Activated naive CD4-positive, alpha-beta T cell treated with anti-CD3 and anti-CD28 coated beads, Interleukin-2, amount 50 U/mL, for 16 hours (primary cell): ENCODE data around the gene CD36.
"Not testable (repeated sequence)": the region's sequence is repeated elsewhere in the genome, so short reads cannot be mapped to it uniquely, and the experiment has no call there.

ENCODE experiments used
- DNase-seq: peaks from one replicate; pipeline ENCODE4 v3.0.0-alpha.2; 2020

CD36 gene

GRCh38 chr7:80656029-80656428 is 17.6 kb downstream of the CD36 start:
- DNase-seq, result no peak

- no peak for DNase-seq
Observed at GRCh38 chr7:80659120-80660055, 20.9 kb downstream of the CD36 start.

DNA sequence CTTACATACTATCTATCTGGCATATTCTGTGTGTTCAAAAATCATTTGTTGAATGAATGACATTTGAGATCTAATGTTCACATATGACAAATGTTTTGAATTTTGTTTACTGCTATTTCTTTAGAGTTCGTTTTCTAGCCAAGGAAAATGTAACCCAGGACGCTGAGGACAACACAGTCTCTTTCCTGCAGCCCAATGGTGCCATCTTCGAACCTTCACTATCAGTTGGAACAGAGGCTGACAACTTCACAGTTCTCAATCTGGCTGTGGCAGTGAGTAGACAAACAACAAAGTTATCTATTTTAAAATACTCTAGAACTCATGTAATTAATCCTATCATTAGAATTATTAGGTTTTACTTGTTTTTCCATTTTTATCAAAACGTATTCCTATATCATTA is 22.5 kb downstream of the CD36 start:
- no peak for DNase-seq

DNA sequence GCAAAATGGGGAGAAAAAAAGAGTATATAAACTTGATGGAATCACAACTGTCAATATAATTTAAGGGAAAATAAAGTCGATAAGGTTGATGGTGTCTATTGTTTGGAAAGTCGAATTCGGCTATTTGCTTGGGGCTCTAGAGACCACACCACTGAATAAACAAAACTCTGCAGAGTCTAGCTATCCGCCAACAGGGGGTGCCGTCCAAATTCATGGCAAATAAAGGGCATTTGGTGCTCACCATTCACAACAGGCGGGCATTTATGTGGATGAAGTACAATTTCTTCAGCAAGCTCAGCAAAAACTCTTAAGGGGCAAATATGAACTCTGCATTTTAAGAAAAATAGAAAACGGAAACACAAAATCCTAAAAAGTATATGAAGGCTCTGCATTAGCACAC is 23.3 kb downstream of the CD36 start:
- no peak for DNase-seq

GRCh38 chr7:80662252-80662651 is 23.8 kb downstream of the CD36 start:
- no peak for DNase-seq

DNA sequence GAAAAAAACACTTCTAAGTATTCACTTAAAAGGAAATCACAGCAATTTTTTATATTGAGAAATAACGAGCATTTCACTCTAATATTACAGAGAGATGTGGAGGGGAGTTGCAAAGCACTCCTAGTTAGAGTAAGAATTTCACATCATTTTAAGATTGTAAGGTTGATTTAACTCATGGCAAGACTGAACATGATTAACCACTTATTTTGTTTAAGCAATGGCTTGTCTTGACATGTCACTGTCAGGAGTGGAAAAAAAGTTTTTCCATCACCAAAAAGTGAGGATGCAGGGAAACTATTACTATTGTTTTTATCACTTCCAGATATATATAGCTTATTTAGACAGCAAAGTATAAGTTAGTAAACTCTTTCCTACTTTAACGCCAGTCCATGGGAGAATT is 27.1 kb downstream of the CD36 start:
- no peak for DNase-seq

DNA sequence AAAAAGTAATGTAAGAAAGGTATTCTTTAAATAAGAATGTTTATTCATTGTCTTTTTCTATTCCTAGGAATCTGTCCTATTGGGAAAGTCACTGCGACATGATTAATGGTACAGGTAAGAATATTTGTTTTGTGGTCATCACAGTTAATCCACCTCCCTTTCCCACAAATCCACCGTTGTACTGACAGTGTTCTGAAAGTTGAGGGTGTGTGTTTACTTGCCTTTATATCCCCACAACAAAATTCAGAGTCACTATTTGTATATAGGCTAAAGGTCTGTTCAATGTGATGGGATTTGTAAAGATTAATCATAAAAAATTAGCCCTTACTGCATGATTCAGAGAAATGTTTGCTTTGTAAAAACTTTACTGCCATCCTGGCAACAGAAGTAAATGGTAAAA is 27.9 kb downstream of the CD36 start:
- DNase-seq, result no peak

DNA sequence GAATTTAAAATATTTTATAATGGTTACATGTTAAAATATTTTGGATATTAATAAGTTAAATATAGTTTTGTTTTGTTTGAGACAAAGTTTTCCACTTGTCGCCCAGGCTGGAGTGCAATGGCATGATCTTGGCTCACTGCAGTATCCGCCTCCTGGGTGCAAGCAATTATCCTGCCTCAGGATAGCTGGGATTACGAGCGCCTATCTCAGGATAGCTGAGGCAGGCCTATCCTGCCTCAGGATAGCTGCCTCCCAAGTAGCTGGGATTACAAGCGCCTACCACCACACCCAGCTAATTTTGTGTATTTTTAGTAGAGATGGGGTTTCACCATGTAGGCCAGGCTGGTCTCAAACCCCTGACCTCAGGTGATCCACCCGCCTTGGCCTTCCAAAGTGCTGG is 30.9 kb downstream of the CD36 start:
- not testable (repeated sequence) for DNase-seq

DNA sequence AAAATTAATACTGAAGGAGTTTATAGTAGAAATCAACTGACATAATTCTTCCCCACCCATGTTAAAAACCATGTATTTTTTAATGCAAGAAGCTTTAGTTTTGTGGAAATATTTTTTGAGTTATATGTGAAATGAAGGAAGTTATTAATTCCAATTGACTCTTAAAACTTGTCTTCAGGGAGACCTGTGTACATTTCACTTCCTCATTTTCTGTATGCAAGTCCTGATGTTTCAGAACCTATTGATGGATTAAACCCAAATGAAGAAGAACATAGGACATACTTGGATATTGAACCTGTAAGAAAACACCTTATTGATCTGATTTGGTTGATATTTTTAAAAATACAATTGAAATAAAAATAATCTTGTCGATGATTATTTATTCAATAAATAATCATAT is 33.3 kb downstream of the CD36 start:
- DNase-seq, result no peak

DNA sequence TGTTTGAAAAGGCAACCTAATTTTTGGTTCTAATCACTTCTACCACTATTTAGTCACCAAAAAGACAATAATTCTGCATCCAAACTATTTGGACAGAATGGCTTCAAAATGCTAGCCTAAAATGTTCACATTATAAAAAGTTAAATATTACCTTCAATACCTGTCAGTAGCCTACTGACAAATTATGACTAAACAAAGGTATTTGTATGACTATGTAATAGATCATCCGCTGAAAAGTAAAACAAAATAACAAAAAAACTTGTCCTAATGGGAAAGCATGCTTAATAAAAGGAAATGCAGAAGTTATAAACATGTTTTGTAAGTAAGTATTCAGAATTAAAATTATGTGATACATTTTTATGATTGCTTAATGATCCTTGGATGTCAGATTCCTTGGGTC is 36.6 kb downstream of the CD36 start:
- no peak for DNase-seq

GRCh38 chr7:80676404-80676803 is 38.0 kb downstream of the CD36 start:
- DNase-seq, result no peak

DNA sequence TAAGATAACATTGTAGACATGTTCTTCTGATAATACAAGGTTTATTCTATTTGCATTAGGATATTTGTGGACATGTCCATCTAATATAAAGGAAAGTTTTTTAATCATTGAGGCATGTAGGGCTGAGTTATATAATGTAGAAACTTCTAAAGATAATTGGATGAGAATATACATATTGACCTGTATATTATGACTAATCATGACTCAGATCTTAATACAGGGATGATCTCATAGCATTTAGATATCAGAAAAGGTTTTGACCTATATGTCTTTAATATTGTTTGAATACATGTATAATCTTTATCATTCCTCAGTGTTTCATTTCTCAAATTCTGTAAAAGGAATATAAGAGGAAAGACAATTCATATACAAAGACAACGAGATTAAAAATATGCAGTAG is 39.2 kb downstream of the CD36 start:
- DNase-seq, result no peak

- DNase-seq, result no peak
Observed at GRCh38 chr7:80678707-80679106, 40.3 kb downstream of the CD36 start.

DNA sequence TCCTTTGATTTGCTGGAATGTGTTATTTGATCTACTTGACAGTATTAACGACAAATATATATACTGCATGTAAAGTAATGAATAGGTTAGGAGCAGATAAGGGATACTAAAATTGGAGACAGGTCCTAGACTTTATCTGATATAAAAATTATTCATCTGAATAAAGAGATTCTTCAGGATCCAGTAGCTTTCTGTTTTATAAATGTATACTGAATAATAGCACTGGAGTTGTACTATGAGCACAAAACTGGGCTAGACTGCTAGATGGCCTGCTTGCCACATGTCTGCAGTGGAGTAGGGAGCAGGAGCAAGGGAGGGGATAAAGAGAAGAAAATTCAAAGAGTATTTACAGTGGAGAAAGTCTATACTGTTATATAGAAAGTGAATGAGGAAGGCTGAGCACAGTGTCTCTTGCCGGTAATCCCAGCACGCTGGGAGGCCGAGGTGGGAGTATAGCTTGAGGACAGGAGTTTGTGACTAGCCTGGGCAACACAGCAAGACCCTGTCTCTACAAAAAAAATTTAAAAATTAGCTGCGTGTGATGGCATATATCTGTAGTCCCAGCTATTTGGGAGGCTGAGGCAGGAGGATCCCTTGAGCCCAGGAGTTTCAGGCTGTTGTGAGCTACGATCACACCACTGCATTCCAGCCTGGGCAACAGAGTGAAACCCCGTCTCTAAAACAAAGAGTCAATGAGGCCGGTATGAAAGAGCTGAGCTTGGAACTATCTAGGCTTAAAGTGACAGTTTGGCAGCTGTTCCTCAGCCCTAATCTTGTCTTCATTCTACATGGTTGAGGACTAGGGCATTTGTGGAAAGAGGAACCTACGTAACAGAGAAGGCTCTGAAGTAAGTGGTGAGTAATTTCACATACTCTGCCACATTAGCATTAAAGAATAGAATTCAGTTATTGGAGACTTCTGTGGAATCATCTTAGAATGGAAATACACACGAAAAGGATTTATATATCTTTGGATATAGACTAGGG is 41.8 kb downstream of the CD36 start:
- no peak for DNase-seq

- no peak for DNase-seq
Observed at GRCh38 chr7:80681272-80681885, 42.9 kb downstream of the CD36 start.

GRCh38 chr7:80682744-80683143 is 44.3 kb downstream of the CD36 start:
- no peak for DNase-seq

DNA sequence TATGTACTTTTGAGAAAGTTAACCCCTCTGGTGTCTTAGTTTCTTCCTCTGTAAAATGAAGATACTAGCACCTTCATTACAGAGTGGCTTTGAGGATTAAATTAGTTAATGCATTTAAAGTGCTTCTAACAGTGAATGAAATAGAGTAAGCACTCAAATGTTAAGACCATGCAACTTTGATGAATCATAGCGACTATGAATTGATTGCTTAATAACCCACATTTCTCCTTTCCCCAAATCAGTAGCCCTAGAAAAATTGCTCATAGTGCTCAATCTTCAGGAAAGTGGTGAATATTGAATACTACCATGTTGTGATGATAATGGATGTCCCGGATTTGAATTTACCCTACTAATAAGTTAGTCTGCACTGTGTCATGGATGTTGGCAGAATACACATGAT is 48.1 kb downstream of the CD36 start:
- no peak for DNase-seq

DNA sequence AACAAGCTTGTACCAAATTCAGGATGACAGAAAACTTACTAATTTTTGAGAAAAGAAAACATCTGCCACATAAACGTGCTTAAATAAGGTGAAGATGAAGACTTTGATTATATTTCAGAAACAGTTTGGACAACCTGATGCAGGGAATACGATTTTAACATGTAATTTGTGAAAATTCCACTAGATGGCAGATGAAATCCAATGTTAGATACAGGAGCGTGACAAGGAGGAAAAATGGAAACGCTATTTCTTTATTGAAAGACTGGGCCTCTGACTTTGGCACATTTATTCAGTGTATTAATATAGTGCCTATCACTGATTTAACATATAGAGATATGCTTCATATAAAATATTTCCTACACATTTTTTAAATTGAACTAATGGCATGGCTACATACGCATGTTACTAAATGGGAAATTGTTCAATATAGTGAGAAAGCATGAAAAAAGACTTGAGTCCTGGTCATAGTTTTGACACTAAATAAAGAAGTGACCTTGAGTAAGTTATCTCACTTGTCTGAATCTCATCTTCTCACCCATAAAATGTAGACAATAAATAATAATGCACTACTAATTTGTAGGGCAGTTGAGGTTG is 60.7 kb downstream of the CD36 start:
- no peak for DNase-seq

DNA sequence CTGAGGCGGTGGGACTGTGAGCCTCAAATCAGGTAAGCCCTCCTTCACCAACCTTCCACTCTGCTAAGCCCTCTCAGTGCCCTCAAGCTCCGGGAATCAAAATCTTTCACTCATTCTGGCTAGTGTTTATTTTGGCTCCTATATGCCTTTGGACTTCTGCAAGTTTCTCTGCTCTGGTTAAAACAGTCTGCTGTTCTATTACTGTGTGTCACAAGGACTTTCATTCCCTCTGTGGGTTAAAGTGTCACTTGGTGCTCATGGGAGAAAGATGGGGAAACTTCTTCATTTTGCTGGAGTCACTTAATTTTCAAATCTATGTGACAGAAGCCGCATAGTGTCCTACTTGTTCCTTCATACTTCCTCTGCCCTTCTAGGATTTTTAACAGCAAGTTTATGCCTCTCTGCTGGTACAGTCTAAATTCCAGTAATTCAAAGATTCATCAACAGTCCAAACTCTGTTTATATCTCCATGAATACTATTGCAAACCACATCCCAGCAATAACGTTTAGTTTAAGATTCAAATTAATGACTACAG is 61.3 kb downstream of the CD36 start:
- no peak for DNase-seq

DNA sequence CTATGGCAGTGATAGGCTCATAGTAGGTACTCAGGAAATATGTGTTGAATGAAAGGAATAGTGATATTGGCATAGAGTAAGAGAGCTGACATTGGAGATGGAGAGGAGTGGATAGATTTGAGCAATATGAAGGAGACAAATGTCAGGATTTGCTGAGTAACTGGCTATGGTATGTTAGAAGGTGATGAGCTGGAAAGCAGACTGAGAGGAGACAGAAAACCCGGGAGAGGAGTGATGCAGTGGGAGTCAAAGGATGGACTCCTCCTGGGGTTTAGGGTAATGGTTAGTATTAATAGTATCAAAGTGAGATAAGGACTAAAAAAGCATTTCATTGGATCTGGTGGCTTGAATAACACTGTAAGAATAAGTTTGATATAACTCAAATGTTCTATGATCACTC is 64.8 kb downstream of the CD36 start:
- no peak for DNase-seq

- DNase-seq, result no peak
Observed at GRCh38 chr7:80705130-80705781, 66.8 kb downstream of the CD36 start.

- DNase-seq, result no peak
Observed at GRCh38 chr7:80707318-80707717, 68.9 kb downstream of the CD36 start.
